HG03108 (cell line): Measurements from ENCODE around the gene TBC1D8.
"Not testable (repeated sequence)": the region's sequence is repeated elsewhere in the genome, so short reads cannot be mapped to it uniquely, and the experiment has no call there.

ENCODE experiments used
- ATAC-seq: cut with Tn5 transposase; IDR thresholded peaks from one replicate; pipeline ENCODE4 v1.9.1; 2021; ENCODE audit warnings: moderate library complexity; ENCODE audit not compliant: unreplicated experiment

TBC1D8 gene

DNA sequence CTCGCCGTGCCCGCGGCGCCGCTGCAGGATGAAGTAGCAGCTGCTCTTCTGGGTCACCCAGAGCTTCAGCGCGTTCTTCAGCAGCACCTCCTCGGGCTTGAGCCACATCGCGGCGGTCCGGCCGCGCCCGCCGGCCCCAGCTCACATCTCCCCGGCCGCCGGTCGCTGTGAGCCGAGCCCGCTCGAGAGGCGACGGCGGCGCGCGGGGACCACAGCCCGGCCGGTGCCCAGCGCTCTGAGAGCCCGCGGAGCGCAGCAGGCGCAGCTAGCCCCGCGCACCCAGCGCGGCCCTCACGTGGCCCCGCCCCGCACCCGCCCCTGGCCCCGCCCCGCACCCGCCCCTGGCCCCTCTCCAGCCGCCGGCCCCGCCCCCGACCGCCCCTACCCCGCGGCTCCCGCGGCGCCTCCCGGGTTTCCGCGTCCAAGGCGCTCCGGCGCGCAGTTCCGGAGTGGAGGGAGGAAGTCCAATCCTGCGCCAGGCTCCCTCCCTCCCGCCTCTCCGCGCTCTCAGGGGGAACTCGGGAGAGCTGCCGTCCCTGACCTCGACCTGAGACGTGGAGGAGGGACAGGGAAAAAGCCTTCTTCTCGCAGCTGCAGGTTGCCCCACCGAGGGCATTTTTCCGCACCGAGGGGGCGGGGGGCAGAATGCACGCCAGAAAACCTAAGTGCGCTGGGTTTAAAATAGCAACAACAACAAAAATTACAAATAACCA lies at the start of gene TBC1D8:
Gene TBC1D8, minus strand, starts transcription at position 237 of the 713 bp plus-strand sequence. Its CDS starts 129 bp downstream, at position 108.
- peak; percentile 54 for ATAC-seq

DNA sequence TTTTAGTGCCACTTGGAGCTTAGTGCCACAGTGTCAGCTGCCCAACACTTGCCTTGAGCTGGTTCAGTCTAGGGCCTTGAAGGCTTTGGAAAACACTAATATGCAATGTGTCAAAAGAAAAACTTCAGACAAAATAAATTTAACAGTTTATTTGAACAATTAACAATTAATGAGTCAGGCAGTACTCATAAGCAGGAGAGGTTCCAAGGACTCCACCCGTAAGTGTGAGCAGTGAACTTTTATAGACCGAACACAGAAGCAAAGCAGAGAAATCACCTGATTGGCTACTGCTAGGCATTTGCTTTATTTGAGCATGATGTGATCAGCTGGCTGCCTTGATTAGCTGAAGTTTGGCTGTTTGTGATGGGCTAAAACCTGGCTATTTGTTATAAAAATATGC lies 49.5 kb upstream of the TBC1D8 start:
- ATAC-seq = no peak

- ATAC-seq = no peak
Observed at GRCh38 chr2:101199251-101199791, 48.1 kb upstream of the TBC1D8 start.

- no peak for ATAC-seq
Observed at GRCh38 chr2:101197814-101198213, 46.6 kb upstream of the TBC1D8 start.

DNA sequence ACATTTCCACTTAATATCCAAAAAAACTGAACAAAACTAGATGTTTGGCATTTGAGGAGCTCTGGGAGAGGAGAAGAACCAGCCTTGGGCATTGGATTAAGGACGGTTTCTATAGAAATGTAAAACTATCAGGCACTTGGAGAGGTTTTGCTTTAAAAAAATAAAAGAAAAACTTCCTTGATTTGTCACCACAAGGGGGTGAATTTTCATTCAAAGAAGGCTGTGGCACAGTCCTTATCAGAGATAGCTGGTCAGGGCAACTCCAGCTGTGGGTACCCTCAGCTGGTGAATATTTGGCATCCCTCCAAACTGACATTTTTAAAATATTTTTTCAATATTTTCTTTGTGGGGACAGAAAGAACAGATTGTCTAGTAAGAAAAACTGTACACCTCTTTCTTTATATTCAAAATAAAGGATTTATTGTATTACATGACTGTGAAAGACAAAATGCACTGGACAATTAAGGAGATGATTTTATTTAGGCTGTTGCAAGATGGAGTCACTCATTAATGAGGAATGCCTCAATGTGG lies 46.1 kb upstream of the TBC1D8 start:
- ATAC-seq = no peak

DNA sequence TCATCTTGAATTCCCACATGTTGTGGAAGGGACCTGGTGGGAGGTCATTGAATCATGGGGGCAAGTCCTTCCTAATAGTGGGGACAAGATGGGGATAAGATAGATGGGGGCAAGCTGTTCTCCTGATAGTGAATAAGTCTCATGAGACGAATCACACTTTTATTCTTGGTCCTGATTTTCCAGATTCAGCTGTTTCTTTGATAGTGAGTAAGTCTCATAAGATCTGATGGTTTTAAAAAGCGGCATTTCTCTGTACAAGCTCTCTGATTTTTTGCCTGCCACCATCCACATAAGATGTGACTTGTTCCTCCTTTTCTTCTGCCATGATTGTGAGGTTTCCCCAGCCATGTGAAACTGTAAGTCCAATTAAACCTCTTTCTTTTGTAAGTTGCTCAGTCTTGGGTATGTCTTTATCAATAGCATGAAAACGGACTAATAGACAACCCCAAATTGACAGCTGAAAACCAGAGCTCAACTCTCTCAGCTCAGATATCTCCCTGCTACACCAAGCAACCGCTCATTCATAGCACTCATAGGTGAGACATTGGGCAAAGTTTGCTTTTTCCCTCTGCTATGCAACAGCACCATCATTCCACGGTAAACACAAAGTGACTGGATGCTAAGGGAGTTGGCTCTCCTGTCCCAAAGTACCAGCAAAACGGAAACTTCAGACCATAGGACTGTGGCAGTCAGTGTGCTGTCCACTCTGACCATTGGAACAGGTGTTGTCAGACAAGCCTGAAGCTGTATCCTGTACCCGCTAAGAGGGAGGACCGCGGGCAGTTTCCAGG lies 44.9 kb upstream of the TBC1D8 start:
- ATAC-seq = no peak

DNA sequence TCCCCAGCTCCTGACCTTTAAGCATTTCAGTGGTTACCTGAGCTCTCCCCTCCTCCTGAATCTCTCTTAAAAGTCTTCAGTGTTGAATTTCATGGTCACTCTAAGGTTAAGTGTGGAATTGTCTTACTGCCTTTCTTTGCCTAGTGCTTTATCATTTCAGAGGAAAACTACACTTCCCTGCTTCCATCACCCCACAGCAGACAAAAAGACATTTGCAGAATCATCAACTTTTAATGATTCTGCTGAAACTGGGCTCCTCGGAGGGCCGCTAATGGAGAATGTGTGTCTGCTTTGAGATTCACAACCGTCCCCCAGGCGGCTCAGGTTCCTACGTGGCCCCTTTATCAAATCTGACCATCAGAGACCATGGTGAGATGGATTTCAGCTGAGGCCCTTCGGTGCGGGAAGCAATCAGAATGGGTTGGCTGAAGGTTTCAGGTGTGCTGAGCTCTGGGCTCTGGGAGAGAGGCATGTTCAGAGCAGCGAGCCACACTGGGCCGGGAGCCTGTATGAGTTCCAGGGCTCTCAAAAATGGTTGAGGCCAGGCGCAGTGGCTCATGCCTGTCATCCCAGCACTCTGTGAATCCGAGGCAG lies 41.9 kb upstream of the TBC1D8 start:
- no peak for ATAC-seq

- ATAC-seq = no peak
Observed at GRCh38 chr2:101190747-101191516, 39.8 kb upstream of the TBC1D8 start.

DNA sequence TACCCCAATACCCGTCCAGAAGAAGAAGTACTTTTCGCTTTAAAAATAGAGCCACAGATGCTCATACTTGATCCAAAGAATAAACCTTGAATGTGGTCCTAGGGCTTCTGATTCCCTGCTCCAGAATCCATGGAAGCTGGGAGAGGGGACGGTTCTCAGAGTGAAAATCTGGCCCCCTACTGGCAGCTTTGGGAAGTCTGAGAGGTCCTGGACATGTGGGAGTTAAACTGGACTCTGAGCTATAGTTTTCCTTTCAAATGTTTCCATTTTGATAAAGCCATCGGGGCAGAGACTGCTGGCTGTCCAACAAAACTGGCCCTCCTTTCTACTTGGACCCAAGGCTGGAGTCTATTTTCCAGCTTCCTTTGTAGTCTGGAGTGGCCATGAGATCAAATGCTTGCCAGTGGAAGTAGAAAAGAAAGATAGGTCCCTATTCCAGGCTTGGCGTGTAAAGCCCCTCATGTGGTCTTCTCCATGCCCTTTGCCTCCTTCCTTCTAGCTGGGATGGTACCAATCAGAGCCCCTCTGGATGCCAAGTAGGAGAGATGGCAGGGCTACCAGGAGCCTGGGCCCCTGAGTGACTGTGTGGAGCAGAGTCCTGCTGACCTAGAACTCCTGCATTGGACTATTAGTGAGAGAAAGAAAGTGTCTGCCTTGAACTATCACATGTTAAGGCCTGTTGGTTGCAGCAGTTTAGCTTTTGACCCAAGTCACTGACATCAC lies 37.7 kb upstream of the TBC1D8 start:
- no peak for ATAC-seq

- no peak for ATAC-seq
Observed at GRCh38 chr2:101187131-101187530, 35.9 kb upstream of the TBC1D8 start.

DNA sequence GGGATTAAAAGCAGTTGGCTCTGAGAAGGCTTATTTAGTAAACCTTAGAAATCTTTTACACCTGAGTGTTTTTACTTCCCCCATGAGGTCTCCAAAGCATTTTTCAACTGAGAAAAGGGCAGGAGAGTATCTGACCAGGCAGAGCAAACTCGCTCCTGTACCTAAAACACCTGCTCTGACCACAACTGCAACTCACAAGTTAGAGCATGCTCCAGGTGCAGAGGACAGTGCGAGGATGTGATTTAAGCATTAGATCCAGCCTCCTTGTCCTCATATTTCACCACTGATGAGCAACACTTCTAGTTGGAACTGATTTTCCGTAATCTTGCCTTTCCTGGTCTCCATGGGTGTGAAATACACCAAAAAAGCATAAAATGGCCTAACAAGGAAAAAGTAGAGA lies 34.5 kb upstream of the TBC1D8 start:
- ATAC-seq = no peak

- no peak for ATAC-seq
Observed at GRCh38 chr2:101185085-101185484, 33.9 kb upstream of the TBC1D8 start.

DNA sequence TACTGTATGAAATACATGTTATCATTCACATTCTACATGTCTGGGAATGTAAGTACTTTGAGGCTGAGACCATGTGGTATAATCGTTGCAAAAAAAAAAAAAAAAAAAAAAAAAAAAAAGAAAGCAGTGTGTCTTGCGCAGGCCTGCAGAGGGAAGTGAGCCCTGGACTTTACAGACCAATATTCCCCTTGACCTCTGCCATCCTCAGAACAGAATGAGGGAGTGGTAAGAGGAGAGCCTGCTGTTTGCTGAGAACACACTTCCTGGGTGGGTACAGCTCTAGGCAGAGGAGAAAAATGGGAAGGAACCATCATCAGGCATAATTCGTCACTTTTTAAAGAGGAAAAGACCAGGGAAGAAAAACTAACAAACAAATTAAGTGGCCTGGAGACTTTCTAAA lies 28.8 kb upstream of the TBC1D8 start:
- ATAC-seq = no peak

DNA sequence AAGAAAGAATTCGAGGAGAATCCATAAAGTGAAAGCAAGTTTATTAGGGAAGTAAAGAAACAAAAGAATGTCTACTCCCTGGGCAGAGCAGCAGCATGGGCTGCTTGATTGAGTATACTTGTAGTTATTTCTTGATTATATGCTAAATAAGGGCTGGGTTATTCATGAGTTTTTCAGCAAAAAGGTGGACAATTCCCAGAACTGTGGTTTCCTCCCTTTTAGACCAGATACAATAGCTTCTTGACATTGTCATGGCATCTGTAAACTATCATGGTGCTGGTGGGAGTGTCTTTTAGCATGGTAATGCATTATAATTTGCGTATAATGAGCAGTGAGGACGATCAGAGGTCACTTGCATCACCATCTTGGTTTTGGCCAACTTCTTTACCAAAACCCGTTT lies 25.6 kb upstream of the TBC1D8 start:
- no peak for ATAC-seq

- ATAC-seq = no peak
Observed at GRCh38 chr2:101175991-101176390, 24.8 kb upstream of the TBC1D8 start.

DNA sequence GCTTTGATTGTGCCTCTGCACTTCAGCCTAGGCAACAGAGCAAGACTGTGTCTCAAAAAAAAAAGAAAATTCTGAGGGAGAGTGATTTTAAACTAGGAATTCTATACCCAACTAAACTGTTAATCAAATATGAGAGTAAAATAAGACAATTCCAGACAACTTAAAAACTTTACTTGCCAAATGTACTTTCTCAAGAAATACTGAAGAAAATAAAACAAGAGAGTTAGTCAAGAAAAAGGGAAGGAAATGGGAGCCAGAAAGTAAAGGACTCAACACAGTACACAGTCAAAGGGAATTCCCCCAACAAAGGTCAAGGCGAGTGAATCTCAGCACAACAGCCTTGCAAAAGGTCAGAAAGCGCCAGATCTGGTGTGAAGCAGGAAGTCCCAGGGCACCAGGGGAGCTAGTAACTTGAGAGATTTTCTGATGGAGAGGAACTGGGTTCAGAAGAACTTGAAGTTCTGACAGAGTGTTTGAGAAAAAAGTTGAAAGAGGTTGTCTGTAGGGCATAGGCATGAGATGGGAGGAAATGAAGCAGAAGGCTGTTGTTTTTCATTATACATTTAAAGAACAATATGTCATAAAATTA lies 22.6 kb upstream of the TBC1D8 start:
- ATAC-seq = no peak

DNA sequence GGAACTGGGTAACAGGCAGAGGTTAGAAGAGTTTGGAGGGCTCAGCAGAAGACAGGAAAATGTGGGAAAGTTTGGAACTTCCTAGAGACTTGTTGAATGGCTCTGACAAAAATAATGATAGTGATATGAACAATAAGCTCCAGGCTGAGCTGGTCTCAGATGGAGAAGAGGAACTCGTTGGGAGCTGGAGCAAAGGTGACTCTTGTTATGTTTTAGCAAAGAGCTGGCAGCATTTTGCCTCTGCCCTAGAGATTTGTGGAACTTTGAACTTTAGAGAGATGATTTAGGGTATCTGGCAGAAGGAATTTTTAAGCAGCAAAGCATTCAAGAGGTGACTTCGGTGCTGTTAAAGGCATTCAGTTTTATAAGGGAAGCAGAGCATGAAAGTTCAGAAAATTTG lies 18.6 kb upstream of the TBC1D8 start:
- ATAC-seq = not testable (repeated sequence)

DNA sequence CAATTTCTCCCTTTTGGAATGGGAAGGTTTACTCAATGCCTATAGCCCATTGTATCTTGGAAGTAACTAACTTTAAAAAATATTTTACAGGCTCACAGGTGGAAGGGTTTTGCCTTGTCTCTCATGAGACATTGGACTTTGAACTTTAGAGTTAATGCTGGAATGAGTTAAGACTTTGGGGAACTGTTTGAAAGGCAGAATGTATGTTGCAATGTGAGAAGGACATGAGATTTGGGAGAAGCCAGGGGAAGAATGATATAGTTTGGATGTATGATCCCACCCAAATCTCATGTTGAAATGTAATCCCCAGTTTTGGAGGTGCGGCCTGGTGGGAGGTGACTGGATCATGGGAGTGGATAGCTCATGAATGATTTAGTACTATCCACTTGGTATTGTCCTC lies 17.5 kb upstream of the TBC1D8 start:
- no peak for ATAC-seq

GRCh38 chr2:101167532-101167931 lies 16.4 kb upstream of the TBC1D8 start:
- not testable (repeated sequence) for ATAC-seq

- ATAC-seq = no peak
Observed at GRCh38 chr2:101164021-101164420, 12.8 kb upstream of the TBC1D8 start.
